Ishikawa (cell line): ENCODE measurements around the gene DNAH9.

ENCODE experiments used
- CEBPB ChIP-seq: IDR thresholded peaks from 2 replicates; pipeline ENCODE4 v1.6.1; 2012
- CREB1 ChIP-seq: IDR thresholded peaks from 2 replicates; pipeline ENCODE4 v1.6.1; 2012; ENCODE audit warnings: low read depth
- EGR1 ChIP-seq: IDR thresholded peaks from 2 replicates; pipeline ENCODE4 v1.6.1; 2012
- EP300 ChIP-seq: IDR thresholded peaks from 2 replicates; pipeline ENCODE4 v1.6.1; 2012; ENCODE audit warnings: borderline replicate concordance
- FOXM1 ChIP-seq: IDR thresholded peaks from 2 replicates; pipeline ENCODE4 v1.6.1; 2012; ENCODE audit warnings: low read depth, borderline replicate concordance
- NFIC ChIP-seq: IDR thresholded peaks from 2 replicates; pipeline ENCODE4 v1.6.1; 2012
- RAD21 ChIP-seq: IDR thresholded peaks from 2 replicates; pipeline ENCODE4 v1.6.1; 2012; ENCODE audit warnings: low read depth
- TAF1 ChIP-seq: IDR thresholded peaks from 2 replicates; pipeline ENCODE4 v1.6.1; 2012; ENCODE audit warnings: low read depth, mild to moderate bottlenecking
- TCF12 ChIP-seq: IDR thresholded peaks from 2 replicates; pipeline ENCODE4 v1.6.1; 2012; ENCODE audit warnings: low read depth
- TEAD4 ChIP-seq: IDR thresholded peaks from 2 replicates; pipeline ENCODE4 v1.6.1; 2012
- YY1 ChIP-seq: IDR thresholded peaks from 2 replicates; pipeline ENCODE4 v1.6.1; 2012; ENCODE audit warnings: low read depth
- ZBTB7A ChIP-seq: IDR thresholded peaks from 2 replicates; pipeline ENCODE4 v1.6.1; 2012; ENCODE audit warnings: low read depth
- TF ChIP-seq, protein P1 (sequence below): IDR thresholded peaks from 2 replicates; pipeline ENCODE4 v1.6.1; 2012; ENCODE audit warnings: low read depth, mild to moderate bottlenecking
- TF ChIP-seq, protein P2 (sequence below): IDR thresholded peaks from 2 replicates; pipeline ENCODE4 v1.6.1; 2012
- TF ChIP-seq, protein P3 (sequence below): IDR thresholded peaks from 2 replicates; pipeline ENCODE4 v1.6.1; 2012

DNAH9 gene

DNA sequence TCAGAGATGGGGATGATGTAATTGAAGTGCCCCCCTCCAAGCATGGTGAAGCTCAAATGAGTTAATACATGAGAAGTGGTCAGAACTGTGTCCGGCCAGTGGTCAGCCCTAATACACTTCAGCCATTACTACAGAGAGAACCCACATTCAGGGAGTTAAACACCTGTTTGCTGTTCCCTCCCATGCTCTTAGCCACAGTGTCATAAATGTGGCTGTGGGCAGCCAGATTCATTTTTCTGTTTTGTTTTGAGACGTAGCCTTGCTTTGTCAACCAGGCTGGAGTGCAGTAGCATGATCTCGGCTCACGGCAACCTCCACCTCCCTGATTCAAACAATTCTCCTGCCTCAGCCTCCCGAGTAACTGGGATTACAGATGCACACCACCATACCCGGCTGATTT lies 139.9 kb downstream of the DNAH9 start:
- TF ChIP-seq RAD21 (no peak), TAF1 (no peak), TEAD4 (no peak), ZBTB7A (no peak), YY1 (no peak), TCF12 (no peak)
- TF ChIP-seq, protein P1, sequence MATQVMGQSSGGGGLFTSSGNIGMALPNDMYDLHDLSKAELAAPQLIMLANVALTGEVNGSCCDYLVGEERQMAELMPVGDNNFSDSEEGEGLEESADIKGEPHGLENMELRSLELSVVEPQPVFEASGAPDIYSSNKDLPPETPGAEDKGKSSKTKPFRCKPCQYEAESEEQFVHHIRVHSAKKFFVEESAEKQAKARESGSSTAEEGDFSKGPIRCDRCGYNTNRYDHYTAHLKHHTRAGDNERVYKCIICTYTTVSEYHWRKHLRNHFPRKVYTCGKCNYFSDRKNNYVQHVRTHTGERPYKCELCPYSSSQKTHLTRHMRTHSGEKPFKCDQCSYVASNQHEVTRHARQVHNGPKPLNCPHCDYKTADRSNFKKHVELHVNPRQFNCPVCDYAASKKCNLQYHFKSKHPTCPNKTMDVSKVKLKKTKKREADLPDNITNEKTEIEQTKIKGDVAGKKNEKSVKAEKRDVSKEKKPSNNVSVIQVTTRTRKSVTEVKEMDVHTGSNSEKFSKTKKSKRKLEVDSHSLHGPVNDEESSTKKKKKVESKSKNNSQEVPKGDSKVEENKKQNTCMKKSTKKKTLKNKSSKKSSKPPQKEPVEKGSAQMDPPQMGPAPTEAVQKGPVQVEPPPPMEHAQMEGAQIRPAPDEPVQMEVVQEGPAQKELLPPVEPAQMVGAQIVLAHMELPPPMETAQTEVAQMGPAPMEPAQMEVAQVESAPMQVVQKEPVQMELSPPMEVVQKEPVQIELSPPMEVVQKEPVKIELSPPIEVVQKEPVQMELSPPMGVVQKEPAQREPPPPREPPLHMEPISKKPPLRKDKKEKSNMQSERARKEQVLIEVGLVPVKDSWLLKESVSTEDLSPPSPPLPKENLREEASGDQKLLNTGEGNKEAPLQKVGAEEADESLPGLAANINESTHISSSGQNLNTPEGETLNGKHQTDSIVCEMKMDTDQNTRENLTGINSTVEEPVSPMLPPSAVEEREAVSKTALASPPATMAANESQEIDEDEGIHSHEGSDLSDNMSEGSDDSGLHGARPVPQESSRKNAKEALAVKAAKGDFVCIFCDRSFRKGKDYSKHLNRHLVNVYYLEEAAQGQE: no peak

DNA sequence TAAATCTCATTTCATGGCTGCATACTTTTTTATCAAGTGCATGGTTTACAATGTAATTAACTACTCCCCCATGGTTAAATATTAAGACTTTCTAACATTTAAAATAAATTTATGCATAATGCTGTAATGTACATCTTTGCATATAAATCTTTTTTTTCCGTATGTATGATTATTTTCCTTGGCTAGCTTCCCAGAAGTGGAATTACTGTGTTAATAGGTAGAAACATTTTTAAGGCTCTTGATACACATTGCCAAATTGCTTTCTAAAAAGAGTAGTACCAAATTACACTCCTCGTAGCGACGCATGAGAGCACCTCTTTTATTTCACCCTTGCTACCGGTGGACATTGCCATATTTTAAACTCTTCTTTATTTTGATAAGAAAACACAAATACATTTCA lies 141.1 kb downstream of the DNAH9 start:
- TF ChIP-seq EP300: no peak
- TF ChIP-seq TEAD4: no peak
- TF ChIP-seq TAF1: no peak
- no peak for TF ChIP-seq CREB1
- no peak for TF ChIP-seq EGR1
- TF ChIP-seq TCF12: no peak
- TF ChIP-seq, protein P1: no peak
- no peak for TF ChIP-seq NFIC
- TF ChIP-seq CEBPB: no peak
- TF ChIP-seq ZBTB7A: no peak
- TF ChIP-seq, protein P2, sequence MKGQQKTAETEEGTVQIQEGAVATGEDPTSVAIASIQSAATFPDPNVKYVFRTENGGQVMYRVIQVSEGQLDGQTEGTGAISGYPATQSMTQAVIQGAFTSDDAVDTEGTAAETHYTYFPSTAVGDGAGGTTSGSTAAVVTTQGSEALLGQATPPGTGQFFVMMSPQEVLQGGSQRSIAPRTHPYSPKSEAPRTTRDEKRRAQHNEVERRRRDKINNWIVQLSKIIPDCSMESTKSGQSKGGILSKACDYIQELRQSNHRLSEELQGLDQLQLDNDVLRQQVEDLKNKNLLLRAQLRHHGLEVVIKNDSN: no peak
- TF ChIP-seq, protein P3, sequence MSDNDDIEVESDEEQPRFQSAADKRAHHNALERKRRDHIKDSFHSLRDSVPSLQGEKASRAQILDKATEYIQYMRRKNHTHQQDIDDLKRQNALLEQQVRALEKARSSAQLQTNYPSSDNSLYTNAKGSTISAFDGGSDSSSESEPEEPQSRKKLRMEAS: no peak
- no peak for TF ChIP-seq FOXM1
- no peak for TF ChIP-seq RAD21
- no peak for TF ChIP-seq YY1

DNA sequence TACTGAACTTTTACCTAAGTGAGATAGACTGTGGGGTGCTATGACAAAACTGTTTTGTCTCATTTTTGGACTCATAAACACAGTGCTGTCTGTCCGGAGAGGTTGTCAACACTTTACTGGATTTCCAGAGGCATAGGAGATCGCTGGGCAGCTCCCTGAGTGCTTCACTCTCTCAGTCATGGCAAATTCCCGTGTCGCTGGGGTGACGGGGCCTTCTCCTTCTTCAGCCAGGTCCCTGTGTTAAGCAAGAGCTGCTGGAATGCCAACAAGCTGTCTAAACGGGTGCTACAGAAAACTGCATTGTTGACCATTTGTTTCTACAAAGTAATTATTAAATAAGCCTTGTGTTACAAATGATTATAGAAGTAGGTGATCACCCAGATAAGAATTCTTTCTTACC lies 141.6 kb downstream of the DNAH9 start:
- TF ChIP-seq TAF1 (no peak), RAD21 (no peak), NFIC (no peak), YY1 (no peak)
- TF ChIP-seq, protein P1: no peak

DNA sequence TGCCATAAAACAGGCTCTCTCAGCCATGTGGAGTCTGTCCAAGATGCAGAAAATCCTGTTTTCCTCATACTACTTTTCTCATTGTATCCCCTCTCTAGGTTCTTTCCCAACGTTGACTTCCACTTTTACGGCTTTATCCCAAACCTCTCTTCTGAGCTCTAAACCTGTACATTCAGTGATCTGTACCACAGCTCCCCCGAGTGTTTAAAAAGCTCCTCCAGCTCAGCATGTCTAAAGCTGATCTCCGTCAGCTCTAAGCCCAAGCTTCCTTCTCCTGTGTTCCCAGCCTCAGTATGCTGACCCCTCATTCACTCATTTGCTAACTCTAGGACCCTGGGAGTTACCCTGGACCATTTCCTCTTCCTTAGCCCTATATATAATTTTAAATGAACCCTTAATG lies 144.6 kb downstream of the DNAH9 start:
- TF ChIP-seq CREB1 (no peak), ZBTB7A (no peak), FOXM1 (no peak), NFIC (no peak), YY1 (no peak), TEAD4 (no peak), TAF1 (no peak), EGR1 (no peak), TCF12 (no peak), CEBPB (no peak), EP300 (no peak), RAD21 (no peak)
- TF ChIP-seq, protein P3: no peak
- TF ChIP-seq, protein P2: no peak
- TF ChIP-seq, protein P1: no peak
